HL-60/S4 treated with retinoic acid at 250 ng/mL for 4 days and 3 days (cell line): ENCODE results near the gene GKN2.

Experiments used
- in situ Hi-C: fragments of 300-500 bp; cut with MboI; formaldehyde crosslinking; loops from 2 replicates; pipeline ENCODE4 v1.7.0; 2022; ENCODE audit warnings: low sequenced_read_pairs

Gene GKN2, protein sequence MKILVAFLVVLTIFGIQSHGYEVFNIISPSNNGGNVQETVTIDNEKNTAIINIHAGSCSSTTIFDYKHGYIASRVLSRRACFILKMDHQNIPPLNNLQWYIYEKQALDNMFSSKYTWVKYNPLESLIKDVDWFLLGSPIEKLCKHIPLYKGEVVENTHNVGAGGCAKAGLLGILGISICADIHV

DNA sequence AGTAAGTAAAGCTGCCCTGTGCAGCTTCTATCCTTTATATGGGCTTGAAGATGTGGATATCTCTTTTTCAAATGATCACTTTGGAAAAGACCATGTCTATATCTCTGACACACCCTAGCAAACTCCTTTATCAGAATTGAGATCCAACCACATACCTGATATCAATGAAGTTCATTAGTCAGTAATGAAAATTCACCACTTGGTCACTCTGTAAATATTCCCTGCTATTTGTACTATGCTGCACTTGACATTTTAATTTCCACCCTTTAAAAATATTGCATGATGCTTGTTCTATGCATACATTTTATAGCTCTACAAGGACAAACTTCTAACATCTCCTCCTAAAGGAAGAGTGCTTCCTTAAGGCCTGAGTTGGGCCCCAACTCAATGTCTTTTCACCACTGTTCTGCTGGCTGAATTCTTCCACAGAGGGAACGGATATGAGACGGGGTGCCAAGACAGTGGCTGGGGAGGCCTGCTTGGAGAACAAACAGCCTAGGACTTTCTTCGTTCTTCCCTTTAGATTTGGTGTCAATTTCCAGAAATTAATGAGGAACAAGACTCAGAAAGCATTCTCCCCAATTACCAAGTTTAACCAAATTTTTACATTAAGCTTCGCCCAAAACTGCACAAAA lies at the start of gene GKN2:
Gene GKN2, minus strand, starts transcription at position 7 of the 635 bp plus-strand sequence. CDS start 32 bp downstream, outside the sequence.
- in situ Hi-C loops = no loop called here

- in situ Hi-C loops = no loop called here
Observed at GRCh38 chr2:69001879-69002278, 49.2 kb upstream of the GKN2 start.

- in situ Hi-C loops = no loop called here
Observed at GRCh38 chr2:68997401-68997800, 44.7 kb upstream of the GKN2 start.

- in situ Hi-C loops = no loop called here
Observed at GRCh38 chr2:68995916-68996315, 43.2 kb upstream of the GKN2 start.

DNA sequence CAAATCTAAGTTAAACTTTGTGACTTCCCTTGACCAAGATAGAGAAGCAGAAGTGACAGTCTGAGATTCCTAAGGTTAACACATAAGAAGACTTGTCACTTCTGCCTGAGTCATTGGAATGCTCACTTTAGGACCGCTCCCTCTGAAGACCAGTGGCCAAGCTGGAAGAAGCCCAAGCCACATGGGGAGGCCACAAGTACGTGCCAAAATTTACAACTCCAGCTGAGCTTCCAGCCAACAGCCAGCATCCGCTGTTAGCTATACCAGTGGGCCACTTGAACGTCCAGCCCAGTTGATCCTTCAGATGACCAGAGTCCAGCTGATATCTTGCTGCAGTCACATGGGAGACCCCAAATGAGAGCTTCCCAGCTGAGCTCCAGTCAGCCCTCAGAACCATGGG lies 42.2 kb upstream of the GKN2 start:
- in situ Hi-C loops = no loop called here

- in situ Hi-C loops = no loop called here
Observed at GRCh38 chr2:68993660-68994059, 41.0 kb upstream of the GKN2 start.

- in situ Hi-C loops = no loop called here
Observed at GRCh38 chr2:68992933-68993332, 40.2 kb upstream of the GKN2 start.

DNA sequence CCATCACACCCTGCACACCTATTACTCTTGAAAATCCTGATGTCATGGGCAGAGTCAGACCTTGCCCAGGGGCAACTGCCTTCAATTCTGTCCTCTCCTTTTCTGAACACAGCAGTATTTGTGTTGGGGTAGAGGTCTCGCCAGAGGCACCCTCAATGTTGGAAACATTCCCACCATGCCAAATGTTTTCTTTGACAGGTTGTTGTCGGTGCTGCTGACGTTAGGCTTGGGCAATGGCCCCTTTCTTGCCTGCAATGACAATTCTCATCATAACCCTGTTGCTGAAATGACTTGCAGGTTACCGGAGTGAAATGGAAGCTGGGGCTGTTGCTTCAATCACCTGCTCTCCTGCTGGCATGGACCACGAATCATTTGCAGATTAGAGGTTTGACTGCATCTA lies 39.6 kb upstream of the GKN2 start:
- in situ Hi-C loops = no loop called here

- in situ Hi-C loops = no loop called here
Observed at GRCh38 chr2:68989035-68989434, 36.3 kb upstream of the GKN2 start.

GRCh38 chr2:68987021-68987503 lies 34.4 kb upstream of the GKN2 start:
- in situ Hi-C loops = no loop called here

DNA sequence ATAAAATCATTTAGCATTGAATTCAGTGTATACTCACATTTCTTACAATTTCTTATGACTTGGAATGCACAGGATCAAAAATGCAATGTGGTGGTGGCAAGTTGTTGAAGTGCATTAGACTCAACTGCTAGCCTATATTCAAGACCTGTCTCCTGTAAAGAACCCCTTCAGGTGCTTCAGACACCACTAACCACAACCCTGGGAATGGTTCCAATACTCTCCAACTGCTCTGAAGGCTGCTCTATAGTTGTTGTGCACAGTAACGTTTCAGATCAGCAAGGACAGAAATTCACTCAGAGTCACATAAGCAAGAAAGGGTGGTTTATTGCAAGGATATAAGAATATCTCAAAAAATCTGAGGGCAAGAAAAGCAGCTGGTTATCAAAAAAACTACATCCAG lies 28.3 kb upstream of the GKN2 start:
- in situ Hi-C loops = no loop called here

DNA sequence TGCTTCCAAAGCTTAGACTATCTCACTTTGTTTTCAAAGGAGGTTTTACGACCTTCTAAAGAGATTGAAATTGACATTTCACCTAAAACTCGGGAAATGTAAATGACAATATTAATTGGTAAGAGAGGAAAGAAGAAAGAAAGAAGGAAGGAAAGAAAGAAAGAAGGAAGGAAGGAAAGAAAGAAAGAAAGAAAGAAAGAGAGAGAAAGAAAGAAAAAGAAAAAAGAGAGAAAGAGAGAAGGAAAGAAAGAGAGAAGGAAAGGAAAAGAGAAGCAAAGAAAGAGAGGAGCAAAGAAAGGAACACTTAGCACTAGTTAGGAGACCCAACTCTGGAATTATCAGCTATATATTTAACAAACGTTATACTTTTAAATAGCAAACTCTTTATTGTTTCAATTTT lies 25.4 kb upstream of the GKN2 start:
- in situ Hi-C loops = no loop called here

GRCh38 chr2:68977453-68977852 lies 24.8 kb upstream of the GKN2 start:
- in situ Hi-C loops = no loop called here

DNA sequence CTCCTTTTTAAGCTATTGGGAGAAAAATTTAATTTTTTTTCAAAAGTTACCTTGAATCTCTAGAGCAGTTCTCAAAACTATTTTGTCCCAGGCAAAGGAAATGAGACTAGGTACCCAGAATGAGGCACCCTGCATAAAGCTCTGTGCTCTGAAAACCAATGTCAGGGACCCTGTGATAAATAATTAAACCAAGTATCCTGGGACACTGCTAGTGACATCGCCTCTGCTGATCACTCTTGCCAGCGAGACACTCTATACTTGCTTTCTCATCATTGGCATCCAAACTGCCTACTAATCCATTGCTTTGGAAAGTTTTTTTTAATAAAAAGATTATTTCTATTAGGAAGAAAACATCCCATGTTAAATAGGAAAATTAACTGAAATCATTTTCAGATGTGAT lies 23.2 kb upstream of the GKN2 start:
- in situ Hi-C loops = no loop called here

GRCh38 chr2:68974946-68975665 lies 22.4 kb upstream of the GKN2 start:
- in situ Hi-C loops = no loop called here

DNA sequence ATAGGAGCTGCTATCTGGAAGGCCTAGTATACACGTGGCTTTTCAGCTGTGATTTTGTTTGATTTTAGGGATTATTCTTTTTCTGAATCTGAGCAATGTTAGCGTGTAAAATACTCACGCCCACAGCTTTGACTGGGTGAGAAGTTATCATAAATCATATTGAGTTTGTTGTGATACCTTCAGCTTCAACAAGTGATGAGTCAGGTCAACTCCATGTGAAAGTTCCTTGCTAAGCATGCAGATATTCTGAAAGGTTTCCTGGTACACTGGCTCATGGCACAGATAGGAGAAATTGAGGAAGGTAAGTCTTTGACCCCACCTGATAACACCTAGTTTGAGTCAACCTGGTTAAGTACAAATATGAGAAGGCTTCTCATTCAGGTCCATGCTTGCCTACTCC lies 21.6 kb upstream of the GKN2 start, which contains the start of gene GKN1:
Gene GKN1, plus strand, starts transcription at position 386 of the 400 bp plus-strand sequence. CDS start 42 bp downstream, outside the sequence.
- in situ Hi-C loops = no loop called here

- in situ Hi-C loops = no loop called here
Observed at GRCh38 chr2:68971591-68972231, 19.0 kb upstream of the GKN2 start.

DNA sequence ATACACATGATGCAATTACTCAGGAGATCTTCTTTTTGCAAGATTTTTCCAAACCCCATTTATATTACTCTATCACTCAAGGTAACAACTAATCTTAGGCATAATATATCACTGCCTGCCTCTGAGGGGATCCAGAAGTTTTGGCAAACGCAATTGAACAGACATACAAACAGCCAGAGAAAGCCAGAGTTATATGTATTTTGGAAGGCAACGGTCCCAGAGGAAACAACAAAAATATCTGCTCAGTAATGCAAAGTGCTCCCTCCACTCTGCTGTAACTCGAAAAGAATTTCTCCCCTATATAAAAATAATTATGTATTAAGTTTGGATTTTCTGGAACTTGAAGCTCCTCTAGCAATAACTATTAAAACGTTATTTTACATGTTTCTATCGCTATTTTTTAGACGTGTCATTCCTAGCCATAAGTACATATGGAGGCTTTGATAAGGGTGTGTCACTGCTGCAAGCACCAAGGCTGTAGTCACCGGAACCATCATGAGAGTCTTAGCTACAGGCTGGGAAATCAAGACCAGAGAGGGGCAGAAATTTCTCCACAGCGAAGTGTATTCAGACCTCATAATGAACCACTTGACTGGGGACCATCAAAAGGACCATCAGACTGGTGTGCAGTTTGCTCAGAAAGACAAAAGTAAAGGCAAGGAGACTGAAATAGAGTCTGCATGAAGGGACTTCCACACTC lies 18.0 kb upstream of the GKN2 start:
- in situ Hi-C loops = no loop called here

- in situ Hi-C loops = no loop called here
Observed at GRCh38 chr2:68969736-68970490, 17.2 kb upstream of the GKN2 start.

DNA sequence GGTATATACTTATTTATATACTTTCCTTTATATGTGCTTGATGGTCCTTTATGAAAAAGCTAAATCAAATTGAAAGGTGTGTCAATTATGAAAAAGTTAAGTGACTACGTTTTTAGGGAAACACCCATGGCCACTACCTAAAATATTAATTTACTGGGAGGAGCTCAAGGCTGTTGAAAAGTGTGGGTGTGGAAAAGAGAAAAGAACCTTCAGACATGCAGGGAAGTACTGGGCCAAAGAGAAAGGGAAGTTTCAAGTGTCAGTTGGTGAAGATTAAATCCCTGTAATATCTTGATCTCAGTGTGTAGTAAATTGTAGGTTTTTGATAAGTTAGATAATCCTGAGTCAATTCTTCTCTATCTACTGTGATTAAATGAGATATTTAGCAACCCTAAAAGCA lies 15.5 kb upstream of the GKN2 start:
- in situ Hi-C loops = no loop called here
